Neural progenitor cell (in vitro differentiated cells): ENCODE data around the gene EPHA1.

Source experiments
- CTCF ChIP-seq: fragments of 200-600 bp; sonication (generic); IDR thresholded peaks from 2 replicates; pipeline ENCODE4 v1.5.1; 2017; ENCODE audit warnings: antibody characterized with exemption, mild to moderate bottlenecking
- EZH2 ChIP-seq: fragments of 200-600 bp; sonication (generic); IDR thresholded peaks from 2 replicates; pipeline ENCODE4 v1.6.1; 2017; ENCODE audit warnings: antibody characterized with exemption, mild to moderate bottlenecking, moderate library complexity
- EZH2phosphoT487 ChIP-seq: fragments of 200-600 bp; sonication (generic); IDR thresholded peaks from 2 replicates; pipeline ENCODE4 v1.6.1; 2017; ENCODE audit warnings: antibody characterized with exemption

GRCh38 chr7:143416565-143417149 lies 8.0 kb upstream of the EPHA1 start:
- TF ChIP-seq CTCF (peak; percentile 84), EZH2 (no peak), EZH2phosphoT487 (no peak)
